ENCODE results near the gene MAP2K7.

DNA sequence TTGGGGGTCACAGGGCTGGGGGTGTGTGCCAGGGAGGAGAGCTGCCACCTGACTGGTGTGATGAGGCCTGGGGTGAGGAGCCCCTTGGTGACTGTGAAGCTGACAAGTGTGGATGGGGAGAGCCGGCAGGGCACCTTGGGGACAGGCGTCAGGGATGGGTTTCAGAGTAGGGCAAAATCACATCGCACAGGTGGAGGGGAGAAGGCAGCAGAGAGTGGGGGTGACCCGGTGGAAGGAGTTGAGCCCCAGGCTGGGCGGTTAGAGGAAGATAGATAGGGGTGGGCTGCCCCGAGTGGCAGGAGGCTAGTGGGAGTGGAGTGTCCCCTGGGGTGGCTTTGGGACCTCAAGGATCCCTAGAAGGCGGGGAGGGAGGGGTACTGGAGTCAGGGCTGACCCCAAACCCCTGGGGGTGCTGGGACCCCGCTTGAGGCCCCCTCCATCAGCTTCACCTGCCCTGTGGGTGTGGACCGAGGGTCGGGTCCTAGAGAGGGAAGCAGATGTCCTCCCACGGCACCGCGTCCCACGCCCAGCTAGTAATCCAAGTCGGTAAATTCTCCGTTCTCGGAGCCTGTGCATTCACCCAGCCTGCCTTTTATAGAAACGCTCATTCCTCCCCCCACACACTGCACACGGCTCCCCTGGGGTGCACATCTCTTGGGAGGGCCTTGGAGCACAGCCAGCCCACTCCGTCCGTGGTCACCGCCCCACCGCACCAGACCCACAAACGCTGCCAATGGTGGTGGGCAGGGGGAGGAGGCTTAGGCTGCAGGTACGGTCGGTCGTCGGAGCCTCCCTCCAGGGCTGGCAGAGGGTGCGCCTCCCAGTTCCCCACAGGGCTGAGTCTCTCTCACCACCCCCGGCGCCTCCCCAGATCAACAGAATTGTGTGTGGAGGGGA is 19.9 kb downstream of the MAP2K7 start:
- TF ChIP-seq EZH2 (IDR thresholded peaks at IDR 0.05; ENCODE audit: low read length, missing control alignments) = no peak
- TF ChIP-seq, protein P1, sequence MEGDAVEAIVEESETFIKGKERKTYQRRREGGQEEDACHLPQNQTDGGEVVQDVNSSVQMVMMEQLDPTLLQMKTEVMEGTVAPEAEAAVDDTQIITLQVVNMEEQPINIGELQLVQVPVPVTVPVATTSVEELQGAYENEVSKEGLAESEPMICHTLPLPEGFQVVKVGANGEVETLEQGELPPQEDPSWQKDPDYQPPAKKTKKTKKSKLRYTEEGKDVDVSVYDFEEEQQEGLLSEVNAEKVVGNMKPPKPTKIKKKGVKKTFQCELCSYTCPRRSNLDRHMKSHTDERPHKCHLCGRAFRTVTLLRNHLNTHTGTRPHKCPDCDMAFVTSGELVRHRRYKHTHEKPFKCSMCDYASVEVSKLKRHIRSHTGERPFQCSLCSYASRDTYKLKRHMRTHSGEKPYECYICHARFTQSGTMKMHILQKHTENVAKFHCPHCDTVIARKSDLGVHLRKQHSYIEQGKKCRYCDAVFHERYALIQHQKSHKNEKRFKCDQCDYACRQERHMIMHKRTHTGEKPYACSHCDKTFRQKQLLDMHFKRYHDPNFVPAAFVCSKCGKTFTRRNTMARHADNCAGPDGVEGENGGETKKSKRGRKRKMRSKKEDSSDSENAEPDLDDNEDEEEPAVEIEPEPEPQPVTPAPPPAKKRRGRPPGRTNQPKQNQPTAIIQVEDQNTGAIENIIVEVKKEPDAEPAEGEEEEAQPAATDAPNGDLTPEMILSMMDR (conservative IDR thresholded peaks at IDR 0.05 in 1 of 2, IDR thresholded peaks at IDR 0.05 in 1 of 2; ENCODE audit: low read depth in 1 of 2, low read length in 2 of 2) = no peak

Data from fibroblast of lung (primary cell).